Measurements from ENCODE around the gene PARP6. TPM values are rescaled to one million over a fixed set of nuclear protein-coding genes. Genes with fewer than 3 reads are reported as not detected.
A peak's percentile ranks its signal among the peaks of the same experiment; 100 is the strongest.

Gene PARP6
- total and polyA plus RNA-seq, 9 of the 15 experiments (the other 6 are each of a cell fraction or from before 2014, with no cell fraction given) = 14.8 to 83.2 (median 28.3) TPM

DNA sequence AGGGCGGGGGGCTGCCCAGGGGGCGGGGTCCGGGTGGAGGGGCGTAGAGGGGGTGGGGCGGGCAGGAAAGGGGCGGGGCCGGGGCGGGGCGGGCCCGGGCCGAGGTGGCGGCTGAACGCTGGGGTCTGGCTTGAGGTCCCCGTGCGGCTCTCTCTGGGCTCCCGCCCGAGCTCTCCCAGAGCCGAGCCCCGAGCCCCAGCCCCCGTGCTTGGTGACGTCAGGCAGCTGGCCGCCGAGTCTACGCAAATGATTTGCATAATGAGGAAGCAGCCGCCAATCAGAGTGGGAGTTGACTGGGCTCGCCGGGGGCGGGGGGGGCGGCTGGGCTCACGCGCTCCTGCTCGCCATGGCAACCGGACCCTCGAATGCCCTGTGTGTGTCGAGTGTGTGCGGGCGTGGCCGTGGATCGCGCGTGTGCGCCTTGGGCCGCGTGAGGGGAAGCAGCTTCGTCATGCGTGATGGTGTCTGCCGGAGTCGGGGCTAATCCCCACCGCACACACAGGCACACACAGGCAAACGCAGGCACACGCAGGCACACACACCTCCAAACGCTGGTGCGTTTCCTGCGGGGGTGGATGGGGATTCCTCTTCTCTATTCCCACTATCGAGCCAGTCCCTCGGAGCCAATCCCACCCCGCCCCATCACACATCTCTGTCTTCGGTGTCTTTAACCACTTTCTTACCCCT, 47.8 kb upstream of the PARP6 start, which contains the start of gene CELF6:
CELF6 (minus strand) TSS at position 173 of the 687 bp plus-strand sequence. CDS start 283 bp downstream, outside the sequence.
- H3K36me3 ChIP-seq (ENCODE audit: control insufficient read depth, insufficient read depth, low read length) = no peaks in the 10 kb centered on the region
- BruUV-seq (replicated peaks) = no TSS peak
- POLR2A ChIA-PET = interaction anchor here (0.8 kb wide), 1 partner anchor 1534 kb away, joined by 3 read pairs; no protein-coding TSS in a partner anchor
- peak within 1 kb of the TSS; percentile 28; the same call in 1 of the 3 replicates for H3K27ac ChIP-seq (ENCODE audit: extremely low read depth, low read depth, low read length)
- no peaks in the 10 kb centered on the region for H3K27me3 ChIP-seq (ENCODE audit: control insufficient read depth in 2 of 2, insufficient read depth in 2 of 2, low read length in 2 of 2)
- FAIRE-seq (peak; percentile 76), DNase-seq (ENCODE audit: extremely low read depth in 1 of 4, low spot score in 3 of 4) (peak; percentile 93 to 94 (median 94)), ATAC-seq (peak; percentile 97)
- WGBS (ENCODE audit: insufficient coverage, low coverage, missing lambda C conversion rate) = under 1% methylated on average over 27 of the region's 58 CpGs
- CTCF ChIA-PET (ENCODE audit: low intra/inter-chr PET ratio) = no interaction called here
- peaks cover 3% of the 10 kb centered on the region for H4K20me1 ChIP-seq (replicated peaks; ENCODE audit: control insufficient read depth, insufficient read depth, low read length)
- no peaks in the 10 kb centered on the region for H3K9me1 ChIP-seq (ENCODE audit: control insufficient read depth, insufficient read depth, low read length)
- no peaks in the 10 kb centered on the region for H3K79me2 ChIP-seq (ENCODE audit: control insufficient read depth, insufficient read depth, low read length)
- H3K9ac ChIP-seq (ENCODE audit: insufficient read depth in 1 of 2, low read depth in 2 of 2, low read length in 2 of 2) = peak within 1 kb of the TSS in 1 of 2 experiments; percentile 89; a peak in 2 of 4 replicates
- in situ Hi-C loops (cut with MboI) (loop anchor here (25.0 kb wide), 3 partner anchors 767 to 1767 kb away; partner anchors contain the start of gene GOLGA6A), intact Hi-C loops (cut with micrococcal nuclease) (loop anchor here (10.0 kb wide), 1 partner anchor 265 kb away; no protein-coding TSS in a partner anchor)
- H2AFZ ChIP-seq (ENCODE audit: low read depth, low read length) = peak within 1 kb of the TSS; percentile 88
- peak within 1 kb of the TSS; percentile 45 for H3K4me3 ChIP-seq
- no peaks in the 10 kb centered on the region for H3K9me3 ChIP-seq (replicated peaks; ENCODE audit: control insufficient read depth, insufficient read depth, low read depth, low read length)
- peaks cover 0 to 11% of the 10 kb centered on the region in 2 experiments; a peak in 3 of 5 replicates for H3K4me1 ChIP-seq (replicated peaks in 1 of 2; ENCODE audit: control insufficient read depth in 2 of 2, insufficient read depth in 2 of 2, low read length in 2 of 2)
- peak within 1 kb of the TSS; percentile 94 for H3K4me2 ChIP-seq (ENCODE audit: insufficient read depth, low read length)
- TF ChIP-seq, protein P1, sequence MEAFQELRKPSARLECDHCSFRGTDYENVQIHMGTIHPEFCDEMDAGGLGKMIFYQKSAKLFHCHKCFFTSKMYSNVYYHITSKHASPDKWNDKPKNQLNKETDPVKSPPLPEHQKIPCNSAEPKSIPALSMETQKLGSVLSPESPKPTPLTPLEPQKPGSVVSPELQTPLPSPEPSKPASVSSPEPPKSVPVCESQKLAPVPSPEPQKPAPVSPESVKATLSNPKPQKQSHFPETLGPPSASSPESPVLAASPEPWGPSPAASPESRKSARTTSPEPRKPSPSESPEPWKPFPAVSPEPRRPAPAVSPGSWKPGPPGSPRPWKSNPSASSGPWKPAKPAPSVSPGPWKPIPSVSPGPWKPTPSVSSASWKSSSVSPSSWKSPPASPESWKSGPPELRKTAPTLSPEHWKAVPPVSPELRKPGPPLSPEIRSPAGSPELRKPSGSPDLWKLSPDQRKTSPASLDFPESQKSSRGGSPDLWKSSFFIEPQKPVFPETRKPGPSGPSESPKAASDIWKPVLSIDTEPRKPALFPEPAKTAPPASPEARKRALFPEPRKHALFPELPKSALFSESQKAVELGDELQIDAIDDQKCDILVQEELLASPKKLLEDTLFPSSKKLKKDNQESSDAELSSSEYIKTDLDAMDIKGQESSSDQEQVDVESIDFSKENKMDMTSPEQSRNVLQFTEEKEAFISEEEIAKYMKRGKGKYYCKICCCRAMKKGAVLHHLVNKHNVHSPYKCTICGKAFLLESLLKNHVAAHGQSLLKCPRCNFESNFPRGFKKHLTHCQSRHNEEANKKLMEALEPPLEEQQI (IDR thresholded peaks at IDR 0.05) = no peak
- TF ChIP-seq NUFIP1 (IDR thresholded peaks at IDR 0.05; ENCODE audit: partially characterized antibody) = no peak
- peak; percentile 91 for TF ChIP-seq RFX1 (IDR thresholded peaks at IDR 0.05)
- TF ChIP-seq MAFK (IDR thresholded peaks at IDR 0.05; ENCODE audit: low read length) = no peak
- no peak for TF ChIP-seq SNRNP70 (optimal IDR thresholded peaks at IDR 0.05; ENCODE audit: low read depth, low read length)
- no peak for TF ChIP-seq KLF16 (IDR thresholded peaks at IDR 0.05)
- peak; percentile 80 for TF ChIP-seq SAP30 (IDR thresholded peaks at IDR 0.05; ENCODE audit: borderline replicate concordance, insufficient read depth, low read depth, low read length, poor library complexity, severe bottlenecking)
- no peak for TF ChIP-seq ZNF384 (IDR thresholded peaks at IDR 0.05; ENCODE audit: low read depth, low read length)
- TF ChIP-seq RFX7 (CRISPR knock-in tag; IDR thresholded peaks at IDR 0.05) = no peak
- TF ChIP-seq CXXC5 (CRISPR knock-in tag; IDR thresholded peaks at IDR 0.05) = peak; percentile 18; the same call in 1 of the 2 replicates
- no peak for TF ChIP-seq TEAD2 (tag; IDR thresholded peaks at IDR 0.05)
- TF ChIP-seq, protein P2, sequence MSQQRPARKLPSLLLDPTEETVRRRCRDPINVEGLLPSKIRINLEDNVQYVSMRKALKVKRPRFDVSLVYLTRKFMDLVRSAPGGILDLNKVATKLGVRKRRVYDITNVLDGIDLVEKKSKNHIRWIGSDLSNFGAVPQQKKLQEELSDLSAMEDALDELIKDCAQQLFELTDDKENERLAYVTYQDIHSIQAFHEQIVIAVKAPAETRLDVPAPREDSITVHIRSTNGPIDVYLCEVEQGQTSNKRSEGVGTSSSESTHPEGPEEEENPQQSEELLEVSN (IDR thresholded peaks at IDR 0.05; ENCODE audit: borderline replicate concordance in 1 of 2, extremely low read depth in 1 of 2, insufficient read depth in 1 of 2, insufficient read length in 1 of 2, low read depth in 1 of 2, low read length in 1 of 2, poor library complexity in 1 of 2, severe bottlenecking in 1 of 2) = peak; percentile 50 to 71
- TF ChIP-seq TAF7 (tag; IDR thresholded peaks at IDR 0.05) = no peak
- TF ChIP-seq LEF1 (IDR thresholded peaks at IDR 0.05) = no peak
- 0 out of 2 replicates have a peak, but pooled peaks have one; percentile 26 for TF ChIP-seq ERF (CRISPR knock-in tag; IDR thresholded peaks at IDR 0.05)
- TF ChIP-seq ZFP91 (CRISPR knock-in tag; IDR thresholded peaks at IDR 0.05) = 0 out of 2 replicates have a peak, but pooled peaks have one; percentile 40
